ENCODE data around the gene CHCHD6. TPM values are rescaled to one million over a fixed set of nuclear protein-coding genes. Genes with fewer than 3 reads are reported as not detected.

CHCHD6 gene
- total and polyA plus RNA-seq, 2 experiments from 2014 or later = 15.8 to 21.4 TPM

DNA sequence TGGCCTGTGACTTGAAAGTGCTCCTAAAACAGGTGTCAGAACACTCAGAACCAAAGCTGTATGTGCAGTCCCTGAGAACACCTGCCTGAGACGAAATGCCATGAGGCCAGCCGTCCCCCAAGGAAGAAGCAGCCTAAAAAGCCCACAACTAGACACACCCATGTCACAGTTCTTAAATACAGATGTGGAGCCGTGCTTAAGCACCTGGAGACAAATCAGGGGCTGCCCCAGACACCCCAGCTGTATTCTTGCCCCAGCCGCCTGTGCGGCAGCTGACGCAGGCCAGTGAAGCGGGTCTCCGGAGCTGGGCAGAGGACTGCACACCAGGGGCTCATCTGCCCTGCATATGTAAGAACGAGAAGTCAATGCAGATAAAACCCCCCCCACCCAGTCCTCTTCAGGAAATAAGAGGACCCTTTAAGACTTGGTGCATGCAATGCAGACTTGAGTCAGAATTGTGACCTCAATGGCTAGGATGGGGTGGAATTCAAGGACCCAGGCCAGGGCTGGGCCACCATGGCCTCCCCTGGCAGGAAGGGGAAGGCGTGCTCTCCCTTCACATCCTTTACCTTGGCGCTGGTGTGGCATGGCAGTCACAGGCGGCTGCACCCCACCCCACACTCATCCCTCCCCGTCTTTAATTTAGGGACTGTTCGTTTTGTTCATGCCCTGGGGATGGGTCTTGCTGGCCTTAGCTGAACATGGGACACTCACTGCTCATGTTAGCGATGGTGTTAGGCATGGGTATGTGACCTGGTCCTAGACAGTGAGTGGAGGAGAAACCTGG lies 251.2 kb downstream of the CHCHD6 start:
- Histone ChIP-seq H3K4me3 (no peak overlapping the region), H3K4me1 (ENCODE audit: insufficient read depth) (peaks cover 4% of the 10 kb centered on the region), H3K9me3 (ENCODE audit: low read depth) (no peaks in the 10 kb centered on the region), H4K20me1 (ENCODE audit: insufficient read depth) (no peaks in the 10 kb centered on the region; the same call in 1 of the 2 replicates), H3K4me2 (ENCODE audit: unreplicated experiment) (no peak overlapping the region), H3F3A (ENCODE audit: insufficient read depth) (no peaks in the 10 kb centered on the region), H3K9me2 (ENCODE audit: insufficient read depth) (no peaks in the 10 kb centered on the region), H3K9ac (no peak overlapping the region), H3K79me2 (ENCODE audit: insufficient read depth) (no peaks in the 10 kb centered on the region), H3K36me3 (ENCODE audit: low read depth) (no peaks in the 10 kb centered on the region), H3K27ac (no peak overlapping the region), H2AFZ (no peak overlapping the region), H3K27me3 (replicated peaks; ENCODE audit: insufficient read depth) (no peaks in the 10 kb centered on the region)
- no peak for TF ChIP-seq EZH2 (IDR thresholded peaks at IDR 0.05; ENCODE audit: insufficient read depth, poor library complexity, severe bottlenecking)
- TF ChIP-seq EZH2phosphoT487 (IDR thresholded peaks at IDR 0.05; ENCODE audit: insufficient read depth, low read depth) = no peak
- DNase-seq = no peak
- 90 to 95% methylated on average over 15 of the region's 15 CpGs for WGBS, 2 experiments (ENCODE audit: low coverage in 1 of 2, low lambda C conversion rate in 2 of 2, missing lambda C conversion rate in 2 of 2)
- in situ Hi-C loops (cut with MboI) = no loop called here

DNA sequence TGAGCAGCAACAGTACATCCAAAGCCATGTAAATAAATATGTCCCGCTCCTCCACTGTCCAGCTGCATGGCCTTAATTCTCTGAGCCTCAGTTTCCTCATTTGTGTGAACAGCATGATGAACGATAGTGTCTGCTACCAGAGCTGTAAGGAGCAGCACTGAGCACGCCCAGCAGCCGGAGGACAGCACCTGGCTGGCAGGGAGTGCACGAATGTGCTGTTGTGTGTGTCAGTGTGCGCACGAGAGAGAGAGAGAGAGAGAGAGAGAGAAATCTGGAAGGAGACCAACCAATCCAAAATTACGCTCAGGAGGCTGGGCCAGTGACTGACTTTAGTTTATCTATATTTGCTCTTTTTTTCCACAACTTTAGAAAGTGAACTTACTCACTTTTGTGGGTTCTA lies 252.3 kb downstream of the CHCHD6 start:
- H3K9ac ChIP-seq = no peak overlapping the region
- H3K36me3 ChIP-seq (ENCODE audit: low read depth) = no peaks in the 10 kb centered on the region
- no peaks in the 10 kb centered on the region for H3F3A ChIP-seq (ENCODE audit: insufficient read depth)
- no peaks in the 10 kb centered on the region for H3K9me3 ChIP-seq (ENCODE audit: low read depth)
- WGBS, 2 experiments (ENCODE audit: low coverage in 1 of 2, low lambda C conversion rate in 2 of 2, missing lambda C conversion rate in 2 of 2) = 82 to 88% methylated on average over 8 of the region's 8 CpGs
- H3K9me2 ChIP-seq (ENCODE audit: insufficient read depth) = no peaks in the 10 kb centered on the region
- no peaks in the 10 kb centered on the region for H4K20me1 ChIP-seq (ENCODE audit: insufficient read depth)
- H2AFZ ChIP-seq = no peak overlapping the region
- H3K79me2 ChIP-seq (ENCODE audit: insufficient read depth) = no peaks in the 10 kb centered on the region
- DNase-seq = no peak
- in situ Hi-C loops (cut with MboI) = no loop called here
- peaks cover 14% of the 10 kb centered on the region for H3K4me1 ChIP-seq (ENCODE audit: insufficient read depth)
- H3K4me2 ChIP-seq (ENCODE audit: unreplicated experiment) = no peak overlapping the region
- no peak overlapping the region for H3K27ac ChIP-seq
- H3K27me3 ChIP-seq (replicated peaks; ENCODE audit: insufficient read depth) = no peaks in the 10 kb centered on the region
- TF ChIP-seq EZH2phosphoT487 (IDR thresholded peaks at IDR 0.05; ENCODE audit: insufficient read depth, low read depth) (no peak), EZH2 (IDR thresholded peaks at IDR 0.05; ENCODE audit: insufficient read depth, poor library complexity, severe bottlenecking) (no peak)
- no peak overlapping the region for H3K4me3 ChIP-seq

DNA sequence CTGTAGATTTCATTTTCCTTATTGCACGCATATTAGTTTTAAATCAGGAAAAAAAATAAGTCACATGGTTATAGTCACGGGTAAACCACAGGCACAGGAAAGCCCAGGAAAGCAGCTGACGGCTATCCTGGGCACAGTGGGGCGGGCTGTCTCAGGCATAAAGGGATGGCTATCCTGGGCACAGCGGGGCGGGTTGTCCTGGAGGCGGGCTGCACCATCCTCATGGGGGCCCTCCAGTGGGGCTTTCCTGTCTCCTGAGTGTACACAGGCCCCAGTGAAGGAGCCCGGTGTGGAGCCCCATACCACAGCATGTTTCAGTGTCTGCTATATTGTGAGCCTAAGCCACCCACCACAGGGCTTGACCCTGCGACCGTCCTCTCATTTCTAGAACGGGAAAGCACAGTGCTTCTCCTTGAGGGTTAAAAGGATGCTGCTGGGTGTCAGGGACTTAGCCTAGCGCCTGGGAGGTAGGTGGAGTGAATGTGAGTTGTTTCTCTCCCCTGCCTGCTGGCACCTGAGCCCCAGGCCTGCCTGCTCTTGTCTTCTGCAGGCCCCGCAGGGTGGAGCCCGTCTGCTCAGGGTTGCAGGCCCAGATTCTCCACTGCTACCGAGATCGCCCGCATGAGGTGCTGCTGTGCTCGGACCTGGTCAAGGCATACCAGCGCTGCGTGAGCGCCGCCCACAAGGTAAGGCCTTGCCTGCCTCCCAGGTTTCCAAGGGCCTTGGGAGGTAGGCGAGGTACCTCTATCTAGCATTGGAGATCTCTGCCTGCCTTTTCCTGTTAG lies 253.0 kb downstream of the CHCHD6 start:
- Histone ChIP-seq H3K79me2 (ENCODE audit: insufficient read depth) (no peaks in the 10 kb centered on the region), H3K9me3 (ENCODE audit: low read depth) (no peaks in the 10 kb centered on the region), H3K4me1 (ENCODE audit: insufficient read depth) (peaks cover 20% of the 10 kb centered on the region), H3K27me3 (replicated peaks; ENCODE audit: insufficient read depth) (no peaks in the 10 kb centered on the region), H3K4me3 (no peak overlapping the region), H3K27ac (no peak overlapping the region), H3K4me2 (ENCODE audit: unreplicated experiment) (no peak overlapping the region), H3F3A (ENCODE audit: insufficient read depth) (no peaks in the 10 kb centered on the region), H4K20me1 (ENCODE audit: insufficient read depth) (no peaks in the 10 kb centered on the region), H3K36me3 (ENCODE audit: low read depth) (no peaks in the 10 kb centered on the region), H3K9ac (no peak overlapping the region), H3K9me2 (ENCODE audit: insufficient read depth) (no peaks in the 10 kb centered on the region), H2AFZ (no peak overlapping the region)
- 90 to 91% methylated on average over 23 of the region's 23 CpGs for WGBS, 2 experiments (ENCODE audit: low coverage in 1 of 2, low lambda C conversion rate in 2 of 2, missing lambda C conversion rate in 2 of 2)
- in situ Hi-C loops (cut with MboI) = no loop called here
- TF ChIP-seq EZH2phosphoT487 (IDR thresholded peaks at IDR 0.05; ENCODE audit: insufficient read depth, low read depth) (no peak), EZH2 (IDR thresholded peaks at IDR 0.05; ENCODE audit: insufficient read depth, poor library complexity, severe bottlenecking) (no peak)
- no peak for DNase-seq

DNA sequence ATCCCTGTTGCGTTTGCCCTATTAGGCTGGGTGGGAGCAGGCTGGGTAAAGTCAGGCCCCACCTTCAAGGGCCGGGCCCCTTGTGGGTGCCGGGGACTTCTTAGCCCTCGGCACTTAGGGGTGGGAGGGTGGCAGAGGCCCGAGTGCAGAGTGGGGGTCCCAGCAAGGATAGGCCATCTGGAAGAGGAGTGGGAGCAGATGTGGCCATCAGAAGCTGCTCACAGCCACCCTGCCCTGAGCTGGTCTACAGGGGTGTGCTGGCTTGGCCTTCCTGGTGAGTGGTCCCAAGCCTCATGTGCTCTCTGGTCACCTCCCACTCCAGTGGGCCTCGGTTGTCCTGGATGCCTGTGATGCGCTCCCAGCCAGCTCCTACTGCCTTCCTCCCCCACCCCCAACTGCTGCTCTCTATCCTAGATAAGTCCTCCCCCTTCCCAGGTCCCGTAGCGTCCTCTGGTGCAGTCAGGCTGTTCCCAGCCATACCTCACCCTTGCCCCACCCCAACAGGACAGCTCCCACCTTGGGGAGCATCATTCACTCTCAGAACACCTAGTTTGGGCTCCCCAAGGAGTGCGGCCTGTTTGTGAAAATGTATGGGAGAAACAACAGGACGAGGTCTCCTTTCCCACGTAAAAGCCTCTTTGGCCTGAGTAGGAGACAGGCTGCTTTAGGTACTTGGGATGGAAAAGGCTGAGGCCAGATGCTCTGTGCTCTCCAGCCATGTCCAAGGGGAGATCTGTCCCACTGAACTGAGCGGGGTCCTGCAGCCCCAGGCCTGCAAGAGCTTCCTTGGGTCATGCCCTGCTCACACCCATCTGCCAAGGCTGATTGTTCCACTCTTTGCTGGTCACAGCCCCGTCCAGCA lies 254.0 kb downstream of the CHCHD6 start:
- WGBS, 2 experiments (ENCODE audit: low coverage in 1 of 2, low lambda C conversion rate in 2 of 2, missing lambda C conversion rate in 2 of 2) = 91 to 94% methylated on average over 14 of the region's 14 CpGs
- no peak overlapping the region for H3K4me3 ChIP-seq
- no peaks in the 10 kb centered on the region for H3K9me2 ChIP-seq (ENCODE audit: insufficient read depth)
- H3K9ac ChIP-seq = no peak overlapping the region
- peaks cover 20% of the 10 kb centered on the region for H3K4me1 ChIP-seq (ENCODE audit: insufficient read depth)
- no peak overlapping the region for H3K27ac ChIP-seq
- H3F3A ChIP-seq (ENCODE audit: insufficient read depth) = no peaks in the 10 kb centered on the region
- no peaks in the 10 kb centered on the region for H3K9me3 ChIP-seq (ENCODE audit: low read depth)
- H3K27me3 ChIP-seq (replicated peaks; ENCODE audit: insufficient read depth) = no peaks in the 10 kb centered on the region
- no peak for TF ChIP-seq EZH2 (IDR thresholded peaks at IDR 0.05; ENCODE audit: insufficient read depth, poor library complexity, severe bottlenecking)
- TF ChIP-seq EZH2phosphoT487 (IDR thresholded peaks at IDR 0.05; ENCODE audit: insufficient read depth, low read depth) = no peak
- in situ Hi-C loops (cut with MboI) = no loop called here
- H3K36me3 ChIP-seq (ENCODE audit: low read depth) = no peaks in the 10 kb centered on the region
- H4K20me1 ChIP-seq (ENCODE audit: insufficient read depth) = no peaks in the 10 kb centered on the region
- H3K4me2 ChIP-seq (ENCODE audit: unreplicated experiment) = no peak overlapping the region
- H3K79me2 ChIP-seq (ENCODE audit: insufficient read depth) = no peaks in the 10 kb centered on the region
- H2AFZ ChIP-seq = no peak overlapping the region
- no peak for DNase-seq
